K562 (cell line): Measurements from ENCODE around the gene ZBTB16. TPM values are rescaled to one million over a fixed set of nuclear protein-coding genes. Genes with fewer than 3 reads are reported as not detected.

Experiments used
- ATAC-seq: fragments of 200-7000 bp; cut with Tn5 transposase; 3 replicates; pipeline ENCODE4 v1.9.1; 2020; ENCODE audit warnings: moderate library complexity
- BruUV-seq: library from RNA; stranded (reverse); fragments of 400-500 nt; replicated peaks from 2 replicates; lab custom pipeline; 2021; lab: Mats Ljungman, UMichigan
- CTCF ChIA-PET: fragments of 300-600 bp; formaldehyde crosslinking; extraction: SDS; loops from one replicate; lab custom pipeline; 2021; ENCODE audit warnings: low intra/inter-chr PET ratio; lab: Yijun Ruan, JAX
- POLR2A ChIA-PET: fragments of 300-600, 350-650 bp; sonication (Branson Sonifier 250); formaldehyde crosslinking; extraction: SDS; loops from one replicate; lab custom pipeline; 2021; ENCODE audit warnings: antibody characterized with exemption, inconsistent platforms; lab: Yijun Ruan, JAX
- DNase-seq, 4 experiments: peaks; one replicate each; pipeline versions ENCODE4 v3.0.0 to v3.0.0-alpha.2; 2011 to 2018; ENCODE audit warnings: low spot score in 3 of 4, mixed read lengths in 3 of 4; ENCODE audit errors: extremely low read depth in 1 of 4
- FAIRE-seq: peaks from 2 replicates; lab custom pipeline; 2011; peaks lifted over from hg19 to GRCh38; lab: Jason Lieb, UNC
- H2AFZ ChIP-seq: 2 replicates; pipeline ENCODE4 v1.6.0; 2011; ENCODE audit warnings: low read depth, low read length, control low read depth, inconsistent platforms
- H3K27ac ChIP-seq: fragments of 200-600 bp; 3 replicates; pipeline ENCODE4 v1.8.0; 2011; ENCODE audit warnings: low read depth, mild to moderate bottlenecking, control low read depth, inconsistent platforms, low read length, moderate library complexity, mixed read lengths; ENCODE audit errors: extremely low read depth
- H3K27me3 ChIP-seq, 2 experiments: fragments of 300-600 bp in 1 of 2; 2 replicates in 1 of 2; 3 replicates in 1 of 2; pipeline versions ENCODE4 v1.6.0 to v1.8.0; 2011; ENCODE audit warnings: inconsistent platforms in 2 of 2, low read length in 2 of 2, mild to moderate bottlenecking in 1 of 2, mixed read lengths in 1 of 2, moderate library complexity in 1 of 2; ENCODE audit not compliant: control insufficient read depth in 2 of 2, insufficient read depth in 2 of 2
- H3K36me3 ChIP-seq: fragments of 300-600 bp; 3 replicates; pipeline ENCODE4 v1.8.0; 2011; ENCODE audit warnings: mild to moderate bottlenecking, low read length, inconsistent platforms; ENCODE audit not compliant: control insufficient read depth, insufficient read depth
- H3K4me1 ChIP-seq, 2 experiments: fragments of 200-600 bp in 1 of 2; replicated peaks in 1 of 2; 2 replicates in 1 of 2; 3 replicates in 1 of 2; pipeline versions ENCODE4 v1.5.1 to v1.8.0; 2011; ENCODE audit warnings: inconsistent platforms in 2 of 2, low read length in 2 of 2, mild to moderate bottlenecking in 1 of 2, mixed read lengths in 1 of 2, moderate library complexity in 1 of 2; ENCODE audit not compliant: control insufficient read depth in 2 of 2, insufficient read depth in 2 of 2
- H3K4me2 ChIP-seq: 2 replicates; pipeline ENCODE4 v1.6.1; 2011; ENCODE audit warnings: low read length, control low read depth, inconsistent platforms, mixed read lengths; ENCODE audit not compliant: insufficient read depth
- H3K4me3 ChIP-seq: fragments of 200-600 bp; sonication (generic), shearing (Covaris generic); 2 replicates; pipeline ENCODE4 v1.5.1; 2016; ENCODE audit warnings: control low read depth, inconsistent platforms
- H3K79me2 ChIP-seq: fragments of 200-600 bp; 3 replicates; pipeline ENCODE4 v1.8.0; 2011; ENCODE audit warnings: low read length, inconsistent platforms; ENCODE audit not compliant: control insufficient read depth, insufficient read depth
- H3K9ac ChIP-seq, 2 experiments: 2 replicates each; pipeline versions ENCODE4 v1.6.0 to v1.6.1; 2011; ENCODE audit warnings: low read depth in 2 of 2, low read length in 2 of 2, control low read depth in 1 of 2, inconsistent platforms in 1 of 2, mild to moderate bottlenecking in 1 of 2, mixed read lengths in 1 of 2; ENCODE audit not compliant: insufficient read depth in 1 of 2
- H3K9me1 ChIP-seq: one replicate; pipeline ENCODE4 v1.6.0; 2011; ENCODE audit warnings: inconsistent platforms, mild to moderate bottlenecking, low read length, moderate library complexity; ENCODE audit not compliant: control insufficient read depth, insufficient read depth
- H3K9me3 ChIP-seq: replicated peaks from 2 replicates; pipeline ENCODE4 v1.5.1; 2011; ENCODE audit warnings: low read depth, low read length, inconsistent platforms; ENCODE audit not compliant: control insufficient read depth, insufficient read depth
- H4K20me1 ChIP-seq: replicated peaks from 2 replicates; pipeline ENCODE4 v1.6.1; 2011; ENCODE audit warnings: low read length, inconsistent platforms, mixed read lengths; ENCODE audit not compliant: control insufficient read depth, insufficient read depth
- ESRRA ChIP-seq: fragments of 450-650 bp; IDR thresholded peaks from 2 replicates; pipeline ENCODE4 v1.6.1; 2014; ENCODE audit warnings: low read depth, mild to moderate bottlenecking, moderate library complexity, borderline replicate concordance
- FOXK2 ChIP-seq, 2 experiments: fragments of 450-650 bp; IDR thresholded peaks in 1 of 2; conservative IDR thresholded peaks in 1 of 2; 2 replicates each; pipeline ENCODE4 v1.6.1; 2016; ENCODE audit warnings: low read depth in 2 of 2, mild to moderate bottlenecking in 1 of 2
- NR1H2 ChIP-seq: sonication (generic); formaldehyde crosslinking; IDR thresholded peaks from 2 replicates; pipeline ENCODE4 v1.4.0; 2020; ENCODE audit warnings: mild to moderate bottlenecking, missing genetic modification reagents
- WGBS: fragments of 100-300 bp; shearing (Covaris generic); methylation state at CpG from one replicate; pipeline ENCODE4 v1.1.6; 2016; ENCODE audit warnings: low coverage, mixed read lengths; ENCODE audit not compliant: insufficient coverage; ENCODE audit errors: missing lambda C conversion rate; 5-methylcytosine and 5-hydroxymethylcytosine counted together
- in situ Hi-C: fragments of 300-500 bp; cut with MboI; formaldehyde crosslinking; loops from 4 replicates; pipeline ENCODE4 v1.15.0; 2018; ENCODE audit warnings: inconsistent platforms, mixed read lengths
- intact Hi-C: fragments of 100-400 bp; cut with micrococcal nuclease; formaldehyde crosslinking; loops from 2 replicates; pipeline ENCODE4 v1.14.2; 2022
- polyA plus RNA-seq, 8 experiments: library from polyadenylated mRNA; depleted of rRNA in 4 of 8; stranded (reverse) in 5 of 8; unstranded in 3 of 8; fragments of >200 nt; fragmentation: Nextera tagmentation in 2 of 8; fragmentation: Illumina TruSeq in 1 of 8; extraction: Ambion mirVana in 2 of 8; extraction: Trizol in 1 of 8; gene quantifications; 2 replicates each; pipeline versions ENCODE4 v1.2.1 to v1.2.3, GENCODE V29; 2011 to 2014; ENCODE audit warnings: inconsistent platforms in 1 of 8, missing spikeins in 1 of 8
- total RNA-seq, 7 experiments: library from RNA; depleted of rRNA in 6 of 7; stranded (reverse); fragments of >200 nt in 6 of 7; fragmentation: Illumina TruSeq in 2 of 7; extraction: Trizol in 2 of 7; gene quantifications; 2 replicates each; pipeline versions ENCODE4 v1.2.1 to v1.2.3, GENCODE V29; 2011 to 2021; ENCODE audit warnings: low replicate concordance in 1 of 7
- TF ChIP-seq, protein P1 (sequence below), 2 experiments: IDR thresholded peaks; 2 replicates each; pipeline ENCODE4 v1.6.1; 2011; ENCODE audit warnings: borderline replicate concordance in 1 of 2, control low read depth in 1 of 2, low read depth in 1 of 2, low read length in 1 of 2, mild to moderate bottlenecking in 1 of 2, mixed read lengths in 1 of 2, moderate library complexity in 1 of 2; ENCODE audit not compliant: insufficient read depth in 1 of 2, insufficient read length in 1 of 2, poor library complexity in 1 of 2, severe bottlenecking in 1 of 2; ENCODE audit errors: extremely low read depth in 1 of 2
- TF ChIP-seq, protein P2 (sequence below): fragments of 200-400 bp; formaldehyde crosslinking; IDR thresholded peaks from 2 replicates; pipeline ENCODE4 v1.6.1; 2017; ENCODE audit warnings: mild to moderate bottlenecking, low read depth, low read length, moderate library complexity
- TF ChIP-seq, protein P3 (sequence below), 2 experiments: fragments of 450-650 bp in 1 of 2; IDR thresholded peaks; 2 replicates each; pipeline ENCODE4 v1.6.1; 2011 to 2017; ENCODE audit warnings: low read depth in 2 of 2, antibody characterized with exemption in 1 of 2, borderline replicate concordance in 1 of 2, low read length in 1 of 2, mild to moderate bottlenecking in 1 of 2, mixed read lengths in 1 of 2; ENCODE audit not compliant: control insufficient read depth in 1 of 2
- TF ChIP-seq, protein P4 (sequence below): fragments of 250-450 bp; sonication (Bioruptor Pico); IDR thresholded peaks from 2 replicates; pipeline ENCODE4 v1.5.0; 2020; ENCODE audit warnings: mild to moderate bottlenecking
- TF ChIP-seq, protein P5 (sequence below), 2 experiments: fragments of 150-350 bp in 1 of 2; IDR thresholded peaks; 2 replicates each; pipeline ENCODE4 v1.6.1; 2012 to 2016; ENCODE audit warnings: low read depth in 2 of 2, low read length in 2 of 2, mild to moderate bottlenecking in 1 of 2, moderate library complexity in 1 of 2

Gene ZBTB16
- total and polyA plus RNA-seq, 9 of the 15 experiments (the other 6 are each of a cell fraction or from before 2014, with no cell fraction given) = 0.06 to 0.40 (median 0.24) TPM; not detected in 4

DNA sequence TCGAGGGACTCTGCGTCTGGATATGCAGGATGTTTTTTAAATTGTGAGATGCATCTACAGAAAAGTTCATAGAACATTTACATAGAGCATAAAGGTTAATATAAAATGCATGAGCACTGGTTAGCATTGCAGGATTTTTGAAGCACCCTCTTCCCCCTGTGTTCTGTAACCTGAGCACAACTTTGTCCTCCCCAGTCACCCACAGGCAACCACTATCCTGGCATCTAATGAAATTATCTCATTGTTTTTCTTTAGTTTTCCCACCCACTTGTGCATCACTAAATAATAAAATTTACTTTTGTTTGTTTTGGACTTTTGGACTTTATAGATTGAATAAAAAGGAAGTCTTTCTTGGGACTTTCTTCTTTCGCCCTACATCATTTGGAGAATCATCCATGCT lies 226.7 kb downstream of the ZBTB16 start:
- intact Hi-C loops (no loop called here), in situ Hi-C loops (loop anchor here (10.0 kb wide), 2 partner anchors 479 to 1451 kb away; no protein-coding TSS in a partner anchor)
- WGBS = 60% methylated on average over 3 of the region's 3 CpGs
- H4K20me1 ChIP-seq = no peaks in the 10 kb centered on the region
- H3K9ac ChIP-seq = no peak overlapping the region
- DNase-seq (no peak), ATAC-seq (no peak), FAIRE-seq (no peak)
- no peak overlapping the region for H3K4me3 ChIP-seq
- no peaks in the 10 kb centered on the region for H3K9me1 ChIP-seq
- ChIA-PET POLR2A (no interaction called here), CTCF (no interaction called here)
- H3K79me2 ChIP-seq = no peaks in the 10 kb centered on the region
- no peaks in the 10 kb centered on the region for H3K36me3 ChIP-seq
- H3K4me1 ChIP-seq = no peaks in the 10 kb centered on the region; a peak in 2 of 5 replicates
- no peak overlapping the region for H3K4me2 ChIP-seq
- no peak overlapping the region for H3K27ac ChIP-seq
- no TSS peak for BruUV-seq
- H3K27me3 ChIP-seq = no peaks in the 10 kb centered on the region
- no peak overlapping the region for H2AFZ ChIP-seq
- no peaks in the 10 kb centered on the region for H3K9me3 ChIP-seq
- TF ChIP-seq, protein P1, sequence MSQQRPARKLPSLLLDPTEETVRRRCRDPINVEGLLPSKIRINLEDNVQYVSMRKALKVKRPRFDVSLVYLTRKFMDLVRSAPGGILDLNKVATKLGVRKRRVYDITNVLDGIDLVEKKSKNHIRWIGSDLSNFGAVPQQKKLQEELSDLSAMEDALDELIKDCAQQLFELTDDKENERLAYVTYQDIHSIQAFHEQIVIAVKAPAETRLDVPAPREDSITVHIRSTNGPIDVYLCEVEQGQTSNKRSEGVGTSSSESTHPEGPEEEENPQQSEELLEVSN (IDR thresholded peaks at IDR 0.05; ENCODE audit: borderline replicate concordance in 1 of 2, extremely low read depth in 1 of 2, insufficient read depth in 1 of 2, insufficient read length in 1 of 2, low read depth in 1 of 2, low read length in 1 of 2, poor library complexity in 1 of 2, severe bottlenecking in 1 of 2) = no peak
- no peak for TF ChIP-seq NR1H2 (CRISPR knock-in tag)
- TF ChIP-seq FOXK2 (conservative IDR thresholded peaks at IDR 0.05 in 1 of 2, IDR thresholded peaks at IDR 0.05 in 1 of 2; ENCODE audit: low read depth in 2 of 2) = no peak
- TF ChIP-seq, protein P2, sequence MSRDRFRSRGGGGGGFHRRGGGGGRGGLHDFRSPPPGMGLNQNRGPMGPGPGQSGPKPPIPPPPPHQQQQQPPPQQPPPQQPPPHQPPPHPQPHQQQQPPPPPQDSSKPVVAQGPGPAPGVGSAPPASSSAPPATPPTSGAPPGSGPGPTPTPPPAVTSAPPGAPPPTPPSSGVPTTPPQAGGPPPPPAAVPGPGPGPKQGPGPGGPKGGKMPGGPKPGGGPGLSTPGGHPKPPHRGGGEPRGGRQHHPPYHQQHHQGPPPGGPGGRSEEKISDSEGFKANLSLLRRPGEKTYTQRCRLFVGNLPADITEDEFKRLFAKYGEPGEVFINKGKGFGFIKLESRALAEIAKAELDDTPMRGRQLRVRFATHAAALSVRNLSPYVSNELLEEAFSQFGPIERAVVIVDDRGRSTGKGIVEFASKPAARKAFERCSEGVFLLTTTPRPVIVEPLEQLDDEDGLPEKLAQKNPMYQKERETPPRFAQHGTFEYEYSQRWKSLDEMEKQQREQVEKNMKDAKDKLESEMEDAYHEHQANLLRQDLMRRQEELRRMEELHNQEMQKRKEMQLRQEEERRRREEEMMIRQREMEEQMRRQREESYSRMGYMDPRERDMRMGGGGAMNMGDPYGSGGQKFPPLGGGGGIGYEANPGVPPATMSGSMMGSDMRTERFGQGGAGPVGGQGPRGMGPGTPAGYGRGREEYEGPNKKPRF = no peak
- TF ChIP-seq, protein P3, sequence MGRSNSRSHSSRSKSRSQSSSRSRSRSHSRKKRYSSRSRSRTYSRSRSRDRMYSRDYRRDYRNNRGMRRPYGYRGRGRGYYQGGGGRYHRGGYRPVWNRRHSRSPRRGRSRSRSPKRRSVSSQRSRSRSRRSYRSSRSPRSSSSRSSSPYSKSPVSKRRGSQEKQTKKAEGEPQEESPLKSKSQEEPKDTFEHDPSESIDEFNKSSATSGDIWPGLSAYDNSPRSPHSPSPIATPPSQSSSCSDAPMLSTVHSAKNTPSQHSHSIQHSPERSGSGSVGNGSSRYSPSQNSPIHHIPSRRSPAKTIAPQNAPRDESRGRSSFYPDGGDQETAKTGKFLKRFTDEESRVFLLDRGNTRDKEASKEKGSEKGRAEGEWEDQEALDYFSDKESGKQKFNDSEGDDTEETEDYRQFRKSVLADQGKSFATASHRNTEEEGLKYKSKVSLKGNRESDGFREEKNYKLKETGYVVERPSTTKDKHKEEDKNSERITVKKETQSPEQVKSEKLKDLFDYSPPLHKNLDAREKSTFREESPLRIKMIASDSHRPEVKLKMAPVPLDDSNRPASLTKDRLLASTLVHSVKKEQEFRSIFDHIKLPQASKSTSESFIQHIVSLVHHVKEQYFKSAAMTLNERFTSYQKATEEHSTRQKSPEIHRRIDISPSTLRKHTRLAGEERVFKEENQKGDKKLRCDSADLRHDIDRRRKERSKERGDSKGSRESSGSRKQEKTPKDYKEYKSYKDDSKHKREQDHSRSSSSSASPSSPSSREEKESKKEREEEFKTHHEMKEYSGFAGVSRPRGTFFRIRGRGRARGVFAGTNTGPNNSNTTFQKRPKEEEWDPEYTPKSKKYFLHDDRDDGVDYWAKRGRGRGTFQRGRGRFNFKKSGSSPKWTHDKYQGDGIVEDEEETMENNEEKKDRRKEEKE (IDR thresholded peaks at IDR 0.05; ENCODE audit: borderline replicate concordance in 1 of 2, control insufficient read depth in 1 of 2, low read depth in 2 of 2, low read length in 1 of 2) = no peak
- TF ChIP-seq, protein P4, sequence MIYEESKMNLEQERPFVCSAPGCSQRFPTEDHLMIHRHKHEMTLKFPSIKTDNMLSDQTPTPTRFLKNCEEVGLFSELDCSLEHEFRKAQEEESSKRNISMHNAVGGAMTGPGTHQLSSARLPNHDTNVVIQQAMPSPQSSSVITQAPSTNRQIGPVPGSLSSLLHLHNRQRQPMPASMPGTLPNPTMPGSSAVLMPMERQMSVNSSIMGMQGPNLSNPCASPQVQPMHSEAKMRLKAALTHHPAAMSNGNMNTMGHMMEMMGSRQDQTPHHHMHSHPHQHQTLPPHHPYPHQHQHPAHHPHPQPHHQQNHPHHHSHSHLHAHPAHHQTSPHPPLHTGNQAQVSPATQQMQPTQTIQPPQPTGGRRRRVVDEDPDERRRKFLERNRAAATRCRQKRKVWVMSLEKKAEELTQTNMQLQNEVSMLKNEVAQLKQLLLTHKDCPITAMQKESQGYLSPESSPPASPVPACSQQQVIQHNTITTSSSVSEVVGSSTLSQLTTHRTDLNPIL (CRISPR knock-in tag) = no peak
- no peak for TF ChIP-seq ESRRA
- TF ChIP-seq, protein P5, sequence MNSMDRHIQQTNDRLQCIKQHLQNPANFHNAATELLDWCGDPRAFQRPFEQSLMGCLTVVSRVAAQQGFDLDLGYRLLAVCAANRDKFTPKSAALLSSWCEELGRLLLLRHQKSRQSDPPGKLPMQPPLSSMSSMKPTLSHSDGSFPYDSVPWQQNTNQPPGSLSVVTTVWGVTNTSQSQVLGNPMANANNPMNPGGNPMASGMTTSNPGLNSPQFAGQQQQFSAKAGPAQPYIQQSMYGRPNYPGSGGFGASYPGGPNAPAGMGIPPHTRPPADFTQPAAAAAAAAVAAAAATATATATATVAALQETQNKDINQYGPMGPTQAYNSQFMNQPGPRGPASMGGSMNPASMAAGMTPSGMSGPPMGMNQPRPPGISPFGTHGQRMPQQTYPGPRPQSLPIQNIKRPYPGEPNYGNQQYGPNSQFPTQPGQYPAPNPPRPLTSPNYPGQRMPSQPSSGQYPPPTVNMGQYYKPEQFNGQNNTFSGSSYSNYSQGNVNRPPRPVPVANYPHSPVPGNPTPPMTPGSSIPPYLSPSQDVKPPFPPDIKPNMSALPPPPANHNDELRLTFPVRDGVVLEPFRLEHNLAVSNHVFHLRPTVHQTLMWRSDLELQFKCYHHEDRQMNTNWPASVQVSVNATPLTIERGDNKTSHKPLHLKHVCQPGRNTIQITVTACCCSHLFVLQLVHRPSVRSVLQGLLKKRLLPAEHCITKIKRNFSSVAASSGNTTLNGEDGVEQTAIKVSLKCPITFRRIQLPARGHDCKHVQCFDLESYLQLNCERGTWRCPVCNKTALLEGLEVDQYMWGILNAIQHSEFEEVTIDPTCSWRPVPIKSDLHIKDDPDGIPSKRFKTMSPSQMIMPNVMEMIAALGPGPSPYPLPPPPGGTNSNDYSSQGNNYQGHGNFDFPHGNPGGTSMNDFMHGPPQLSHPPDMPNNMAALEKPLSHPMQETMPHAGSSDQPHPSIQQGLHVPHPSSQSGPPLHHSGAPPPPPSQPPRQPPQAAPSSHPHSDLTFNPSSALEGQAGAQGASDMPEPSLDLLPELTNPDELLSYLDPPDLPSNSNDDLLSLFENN (IDR thresholded peaks at IDR 0.05; ENCODE audit: low read depth in 2 of 2, low read length in 2 of 2) = no peak
